ENCODE measurements around the gene DPH6. TPM values are rescaled to one million over a fixed set of nuclear protein-coding genes. Genes with fewer than 3 reads are reported as not detected.

Gene DPH6
- total RNA-seq, 4 donors from 2014 or later, result 12.5 to 50.0 (median 19.0) TPM

DNA sequence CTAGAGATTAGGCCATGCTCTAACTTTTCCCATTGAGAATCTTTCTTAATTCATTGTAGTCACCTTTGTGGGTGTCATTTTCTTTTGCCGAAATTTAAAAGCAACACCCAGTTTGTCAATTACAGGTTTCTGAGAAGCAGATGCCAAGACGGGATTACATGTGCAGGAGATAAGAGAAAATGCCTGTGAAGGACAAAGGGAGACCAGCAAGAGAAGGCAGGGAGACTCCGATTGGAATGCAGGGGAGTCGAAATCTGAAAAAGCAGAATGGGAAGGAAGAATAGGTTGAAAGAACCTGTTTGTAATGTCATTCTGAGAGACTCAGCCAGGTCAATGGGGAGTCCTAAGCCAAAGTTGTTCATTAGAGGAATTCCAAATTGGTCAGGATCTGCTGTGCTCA is 3.6 kb upstream of the DPH6 start:
- H3K27ac ChIP-seq, result no peak overlapping the region
- H3K27me3 ChIP-seq, result no peaks in the 10 kb centered on the region
- H3K36me3 ChIP-seq, result no peaks in the 10 kb centered on the region
- no peak overlapping the region for H3K4me3 ChIP-seq
- H3K4me1 ChIP-seq, result peaks cover 17% of the 10 kb centered on the region
- no peaks in the 10 kb centered on the region for H3K9me3 ChIP-seq
- no peak for DNase-seq (ENCODE audit: low spot score in 2 of 2)
- TF ChIP-seq CTCF (IDR thresholded peaks at IDR 0.05) (no peak), POLR2A (IDR thresholded peaks at IDR 0.05) (no peak), EP300 (IDR thresholded peaks at IDR 0.05) (no peak), POLR2AphosphoS5 (IDR thresholded peaks at IDR 0.05) (no peak)
- 92% methylated on average over 4 of the region's 4 CpGs for WGBS

GRCh38 chr15:35548435-35548834 is 2.5 kb upstream of the DPH6 start:
- WGBS, result 90% methylated on average over 2 of the region's 2 CpGs
- no peak overlapping the region for H3K27ac ChIP-seq
- H3K4me1 ChIP-seq, result peaks cover 20% of the 10 kb centered on the region
- no peaks in the 10 kb centered on the region for H3K36me3 ChIP-seq
- H3K9me3 ChIP-seq, result no peaks in the 10 kb centered on the region
- H3K4me3 ChIP-seq, result no peak overlapping the region
- DNase-seq (ENCODE audit: low spot score in 2 of 2), result no peak
- TF ChIP-seq CTCF (IDR thresholded peaks at IDR 0.05), result no peak
- H3K27me3 ChIP-seq, result no peaks in the 10 kb centered on the region

GRCh38 chr15:35547775-35548364 is 1.9 kb upstream of the DPH6 start:
- H3K27me3 ChIP-seq, result no peaks in the 10 kb centered on the region
- no peak for DNase-seq (ENCODE audit: low spot score in 2 of 2)
- TF ChIP-seq CTCF (IDR thresholded peaks at IDR 0.05) (no peak), EP300 (IDR thresholded peaks at IDR 0.05) (no peak), POLR2A (IDR thresholded peaks at IDR 0.05) (no peak), POLR2AphosphoS5 (IDR thresholded peaks at IDR 0.05) (no peak)
- no peaks in the 10 kb centered on the region for H3K36me3 ChIP-seq
- H3K27ac ChIP-seq, result no peak overlapping the region
- WGBS, result 91% methylated on average over 11 of the region's 11 CpGs
- peaks cover 20% of the 10 kb centered on the region for H3K4me1 ChIP-seq
- no peak overlapping the region for H3K4me3 ChIP-seq
- no peaks in the 10 kb centered on the region for H3K9me3 ChIP-seq

DNA sequence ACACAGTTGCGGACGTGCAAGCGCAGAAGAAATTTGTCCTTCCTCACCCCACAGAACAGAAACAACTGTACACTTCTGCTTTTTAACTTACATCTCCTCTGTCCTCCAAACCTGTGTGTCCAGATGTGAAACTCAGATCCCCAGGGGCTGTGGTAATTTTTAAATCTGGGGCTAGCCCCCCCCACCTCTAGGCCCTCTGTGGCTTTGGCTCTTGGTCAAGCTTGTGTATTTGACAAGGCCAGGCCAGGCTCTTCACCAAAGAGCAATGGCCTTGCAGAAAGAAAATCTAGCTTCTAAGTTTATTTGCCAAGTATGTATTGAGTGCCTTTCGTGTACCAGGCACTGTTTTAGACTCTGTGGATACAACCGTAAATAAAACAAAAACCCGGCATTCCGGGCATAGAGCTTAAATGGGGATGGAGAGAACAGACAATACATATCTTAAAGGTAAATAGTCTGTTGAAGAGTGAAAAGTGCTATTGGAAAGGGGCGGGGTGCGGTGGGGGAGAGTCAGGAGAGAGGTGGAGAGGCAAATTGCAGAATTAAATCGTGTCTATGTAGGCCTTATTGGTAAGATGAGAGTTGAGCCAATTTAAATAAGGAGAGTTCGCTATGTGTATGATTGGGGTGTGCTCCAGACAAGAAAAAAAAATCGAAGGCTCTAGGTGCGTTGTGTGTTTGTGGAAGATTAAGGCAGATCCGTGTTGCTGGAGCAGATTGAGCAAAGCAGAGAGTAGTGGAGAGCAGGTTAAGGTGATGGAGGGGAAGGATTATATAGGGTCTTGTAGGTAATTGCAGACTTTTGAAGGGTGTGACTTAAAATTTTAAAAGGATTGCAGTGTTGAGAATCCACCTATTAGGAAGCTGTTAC is 781 bp upstream of the DPH6 start:
- TF ChIP-seq POLR2A (IDR thresholded peaks at IDR 0.05) (no peak), POLR2AphosphoS5 (IDR thresholded peaks at IDR 0.05) (no peak), EP300 (IDR thresholded peaks at IDR 0.05) (no peak), CTCF (IDR thresholded peaks at IDR 0.05) (no peak)
- peaks cover 20% of the 10 kb centered on the region for H3K4me1 ChIP-seq
- WGBS, result 57% methylated on average over 14 of the region's 14 CpGs
- no peaks in the 10 kb centered on the region for H3K36me3 ChIP-seq
- no peaks in the 10 kb centered on the region for H3K27me3 ChIP-seq
- peak overlapping the region; percentile 97 for H3K27ac ChIP-seq
- no peak for DNase-seq (ENCODE audit: low spot score in 2 of 2)
- peak overlapping the region; percentile 71 for H3K4me3 ChIP-seq
- no peaks in the 10 kb centered on the region for H3K9me3 ChIP-seq

GRCh38 chr15:35545316-35545823 is 595 bp downstream of the DPH6 start:
- no peaks in the 10 kb centered on the region for H3K9me3 ChIP-seq
- peak overlapping the region; percentile 97 for H3K27ac ChIP-seq
- H3K36me3 ChIP-seq, result no peaks in the 10 kb centered on the region
- TF ChIP-seq POLR2A (IDR thresholded peaks at IDR 0.05) (no peak), EP300 (IDR thresholded peaks at IDR 0.05) (no peak), POLR2AphosphoS5 (IDR thresholded peaks at IDR 0.05) (no peak), CTCF (IDR thresholded peaks at IDR 0.05) (no peak)
- 1% methylated on average over 15 of the region's 15 CpGs for WGBS
- peak overlapping the region; percentile 71 for H3K4me3 ChIP-seq
- H3K4me1 ChIP-seq, result peaks cover 20% of the 10 kb centered on the region
- DNase-seq (ENCODE audit: low spot score in 2 of 2), result peak; percentile 69 to 78
- H3K27me3 ChIP-seq, result no peaks in the 10 kb centered on the region

All from suprapubic skin (tissue), 4 donors.